HG03571 (cell line): Measurements from ENCODE around the gene GIPR.
A peak's percentile ranks its signal among the peaks of the same experiment; 100 is the strongest.
"Not testable (repeated sequence)": the region's sequence is repeated elsewhere in the genome, so short reads cannot be mapped to it uniquely, and the experiment has no call there.

Experiments used
- ATAC-seq: cut with Tn5 transposase; IDR thresholded peaks from one replicate; pipeline ENCODE4 v1.9.1; 2021; ENCODE audit not compliant: unreplicated experiment

The GIPR gene

GRCh38 chr19:45687599-45687998, 19.6 kb downstream of the GIPR start:
- ATAC-seq, result no peak

- ATAC-seq, result peak; percentile 38
Measured at GRCh38 chr19:45691516-45692186, 23.6 kb downstream of the GIPR start, which contains the start of gene SNRPD2. SNRPD2 (minus strand) TSS chr19:45691953; CDS start chr19:45691888, 65 bp downstream.

- ATAC-seq, result peak; percentile 87
Measured at GRCh38 chr19:45692187-45693105, 24.4 kb downstream of the GIPR start, which contains the start of gene QPCTL. QPCTL (plus strand) TSS chr19:45692666; CDS start chr19:45692704, 38 bp downstream.

- ATAC-seq, result no peak
Measured at GRCh38 chr19:45693106-45693788, 25.2 kb downstream of the GIPR start.

GRCh38 chr19:45701676-45702075, 33.7 kb downstream of the GIPR start:
- no peak for ATAC-seq

- no peak for ATAC-seq
Measured at GRCh38 chr19:45705115-45705514, 37.1 kb downstream of the GIPR start.

GRCh38 chr19:45705710-45706415, 37.8 kb downstream of the GIPR start:
- no peak for ATAC-seq

- ATAC-seq, result no peak
Measured at GRCh38 chr19:45710356-45711130, 42.5 kb downstream of the GIPR start.

GRCh38 chr19:45711851-45712698, 44.1 kb downstream of the GIPR start:
- no peak for ATAC-seq

GRCh38 chr19:45712699-45713067, 44.7 kb downstream of the GIPR start:
- ATAC-seq, result no peak

- no peak for ATAC-seq
Measured at GRCh38 chr19:45713141-45713540, 45.1 kb downstream of the GIPR start.

- no peak for ATAC-seq
Measured at GRCh38 chr19:45715139-45715538, 47.1 kb downstream of the GIPR start.

GRCh38 chr19:45716359-45717130, 48.5 kb downstream of the GIPR start:
- ATAC-seq, result no peak

- peak; percentile 87 for ATAC-seq
Measured at GRCh38 chr19:45717131-45717982, 49.3 kb downstream of the GIPR start.

- no peak for ATAC-seq
Measured at GRCh38 chr19:45717983-45718650, 50.1 kb downstream of the GIPR start.

- not testable (repeated sequence) for ATAC-seq
Measured at GRCh38 chr19:45720065-45720464, 52.0 kb downstream of the GIPR start.

GRCh38 chr19:45728683-45729082, 60.7 kb downstream of the GIPR start:
- ATAC-seq, result not testable (repeated sequence)
